Lower leg skin (tissue), 3 donors: ENCODE results near the gene KCNMA1.

ENCODE experiments used
- CTCF ChIP-seq, 3 donors: fragments of 450-650 bp; IDR thresholded peaks; one replicate each; pipeline ENCODE4 v1.5.1; 2016; ENCODE audit warnings: antibody characterized with exemption in 3 of 3, mild to moderate bottlenecking in 3 of 3, moderate library complexity in 2 of 3
- POLR2A ChIP-seq, 2 donors: fragments of 450-650 bp; IDR thresholded peaks; one replicate each; pipeline ENCODE4 v1.6.1; 2016 to 2017; ENCODE audit warnings: antibody characterized with exemption in 2 of 2, mild to moderate bottlenecking in 1 of 2, moderate library complexity in 1 of 2

- TF ChIP-seq POLR2A (IDR thresholded peaks at IDR 0.05): no peak
- TF ChIP-seq CTCF (IDR thresholded peaks at IDR 0.05): no peak
These were observed 368.4 kb downstream of the KCNMA1 start for GRCh38 chr10:77269163-77269562.
